Activated CD4-positive, alpha-beta T cell treated with anti-CD3 and anti-CD28 coated beads, Interleukin-2, amount 50 U/mL, for 24 hours (primary cell): ENCODE measurements around the gene RFX6.
"Not testable (repeated sequence)": the region's sequence is repeated elsewhere in the genome, so short reads cannot be mapped to it uniquely, and the experiment has no call there.

Experiments used
- DNase-seq, 2 donors: peaks; one replicate each; pipeline ENCODE4 v3.0.0-alpha.2; 2020; ENCODE audit warnings: low read depth in 1 of 2, low spot score in 1 of 2

RFX6 gene, protein sequence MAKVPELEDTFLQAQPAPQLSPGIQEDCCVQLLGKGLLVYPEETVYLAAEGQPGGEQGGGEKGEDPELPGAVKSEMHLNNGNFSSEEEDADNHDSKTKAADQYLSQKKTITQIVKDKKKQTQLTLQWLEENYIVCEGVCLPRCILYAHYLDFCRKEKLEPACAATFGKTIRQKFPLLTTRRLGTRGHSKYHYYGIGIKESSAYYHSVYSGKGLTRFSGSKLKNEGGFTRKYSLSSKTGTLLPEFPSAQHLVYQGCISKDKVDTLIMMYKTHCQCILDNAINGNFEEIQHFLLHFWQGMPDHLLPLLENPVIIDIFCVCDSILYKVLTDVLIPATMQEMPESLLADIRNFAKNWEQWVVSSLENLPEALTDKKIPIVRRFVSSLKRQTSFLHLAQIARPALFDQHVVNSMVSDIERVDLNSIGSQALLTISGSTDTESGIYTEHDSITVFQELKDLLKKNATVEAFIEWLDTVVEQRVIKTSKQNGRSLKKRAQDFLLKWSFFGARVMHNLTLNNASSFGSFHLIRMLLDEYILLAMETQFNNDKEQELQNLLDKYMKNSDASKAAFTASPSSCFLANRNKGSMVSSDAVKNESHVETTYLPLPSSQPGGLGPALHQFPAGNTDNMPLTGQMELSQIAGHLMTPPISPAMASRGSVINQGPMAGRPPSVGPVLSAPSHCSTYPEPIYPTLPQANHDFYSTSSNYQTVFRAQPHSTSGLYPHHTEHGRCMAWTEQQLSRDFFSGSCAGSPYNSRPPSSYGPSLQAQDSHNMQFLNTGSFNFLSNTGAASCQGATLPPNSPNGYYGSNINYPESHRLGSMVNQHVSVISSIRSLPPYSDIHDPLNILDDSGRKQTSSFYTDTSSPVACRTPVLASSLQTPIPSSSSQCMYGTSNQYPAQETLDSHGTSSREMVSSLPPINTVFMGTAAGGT

DNA sequence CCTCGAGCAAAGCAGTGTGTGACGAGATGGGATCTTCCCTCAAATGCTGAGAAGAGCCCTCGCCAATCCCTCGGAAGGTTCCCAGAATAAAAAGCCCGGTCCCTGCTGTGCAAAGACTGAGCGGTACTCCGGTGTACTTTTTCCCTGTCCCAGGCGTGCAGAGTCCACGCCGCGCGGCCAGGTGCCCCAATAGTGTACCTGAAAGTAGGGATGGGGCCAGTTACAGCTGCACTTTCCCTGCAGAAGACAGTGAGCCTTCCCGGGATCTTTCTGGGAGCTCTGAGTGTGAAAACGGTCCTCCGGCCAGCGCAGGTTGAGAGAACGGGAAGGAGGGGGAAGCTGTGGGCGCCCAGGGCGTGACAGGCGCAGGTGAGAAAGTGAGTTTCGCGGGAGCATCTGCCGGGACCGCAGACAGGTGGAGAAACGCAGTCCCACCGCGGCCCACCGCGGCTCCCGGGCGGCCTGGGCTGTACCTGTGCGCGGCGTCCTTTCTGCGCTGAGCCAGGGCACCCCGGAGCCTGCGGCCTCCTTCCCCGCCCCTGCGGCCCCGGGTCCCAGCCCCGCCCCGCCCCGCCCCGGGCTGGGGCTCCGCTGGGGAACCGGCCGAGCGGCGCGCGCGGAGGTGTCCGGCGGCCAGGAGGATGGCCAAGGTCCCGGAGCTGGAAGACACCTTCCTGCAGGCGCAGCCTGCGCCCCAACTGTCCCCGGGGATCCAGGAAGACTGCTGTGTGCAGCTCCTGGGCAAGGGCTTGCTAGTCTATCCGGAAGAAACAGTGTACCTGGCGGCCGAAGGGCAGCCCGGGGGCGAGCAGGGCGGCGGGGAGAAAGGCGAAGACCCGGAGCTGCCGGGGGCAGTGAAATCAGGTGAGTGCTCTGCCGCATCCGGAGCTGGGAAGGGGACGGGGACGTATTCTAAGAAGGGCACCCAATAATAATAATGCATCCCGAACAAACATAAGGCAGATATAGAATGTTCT, at the start of gene RFX6:
RFX6 (plus strand) TSS at position 608 of the 977 bp plus-strand sequence; CDS start at position 642, 34 bp downstream.
- no peak for DNase-seq

DNA sequence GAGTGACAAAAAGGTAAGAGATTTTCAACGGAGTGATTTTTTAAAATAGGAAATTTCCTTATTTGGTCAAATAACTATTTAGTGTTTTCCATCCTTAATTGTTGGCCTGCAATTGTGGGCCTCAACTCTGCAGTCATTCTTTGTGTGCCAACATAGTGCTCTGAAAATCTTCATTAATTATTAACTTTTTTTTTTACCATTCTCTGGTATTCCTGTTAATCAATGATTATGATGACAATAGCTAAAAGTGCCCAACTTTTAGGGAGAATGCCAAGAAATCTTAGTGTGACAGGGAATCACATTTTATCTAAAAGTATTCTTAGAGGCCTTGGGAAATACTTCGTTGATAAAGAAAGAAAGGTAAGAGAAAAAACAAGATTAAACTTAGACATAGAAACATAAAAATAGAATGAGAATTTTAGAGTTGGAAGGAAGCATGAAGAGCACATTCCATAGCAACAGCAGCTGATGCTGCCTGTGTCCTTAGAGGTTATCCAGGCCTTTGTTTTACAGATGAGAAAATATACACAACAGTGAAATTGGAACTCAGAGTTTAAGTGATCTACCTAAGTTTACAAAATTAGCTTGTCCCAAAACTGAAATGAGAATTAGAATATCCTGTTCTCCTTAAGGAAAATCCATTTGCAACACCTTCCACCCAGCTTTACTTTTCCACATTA, 49.3 kb upstream of the RFX6 start:
- no peak for DNase-seq

- no peak for DNase-seq
Measured at GRCh38 chr6:116828983-116829382, 48.1 kb upstream of the RFX6 start, which contains the start of gene GPRC6A. Gene GPRC6A, minus strand, starts transcription at chr6:116829083. Its CDS starts 70 bp downstream, at chr6:116829013.

DNA sequence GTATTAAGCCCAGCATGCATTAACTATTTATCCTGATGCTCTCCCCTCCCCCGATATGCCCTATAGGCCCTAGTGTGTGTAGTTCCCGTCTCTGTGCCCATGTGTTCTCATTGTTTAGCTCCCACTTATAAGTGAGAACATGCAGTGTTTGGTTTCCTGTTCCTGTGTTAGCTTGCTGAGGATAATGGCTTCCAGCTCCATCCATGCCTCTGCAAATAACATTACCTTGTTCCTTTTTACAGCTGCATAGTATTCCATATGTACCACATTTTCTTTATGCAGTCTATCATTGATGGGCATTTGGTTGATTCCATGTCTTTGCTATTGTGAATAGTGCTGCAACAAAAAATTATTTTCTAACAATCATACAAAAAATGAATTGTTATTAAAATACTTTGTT, 42.5 kb upstream of the RFX6 start:
- DNase-seq = not testable (repeated sequence)

GRCh38 chr6:116836606-116837342, 40.3 kb upstream of the RFX6 start:
- no peak for DNase-seq

- no peak for DNase-seq
Measured at GRCh38 chr6:116840091-116840490, 37.0 kb upstream of the RFX6 start.

DNA sequence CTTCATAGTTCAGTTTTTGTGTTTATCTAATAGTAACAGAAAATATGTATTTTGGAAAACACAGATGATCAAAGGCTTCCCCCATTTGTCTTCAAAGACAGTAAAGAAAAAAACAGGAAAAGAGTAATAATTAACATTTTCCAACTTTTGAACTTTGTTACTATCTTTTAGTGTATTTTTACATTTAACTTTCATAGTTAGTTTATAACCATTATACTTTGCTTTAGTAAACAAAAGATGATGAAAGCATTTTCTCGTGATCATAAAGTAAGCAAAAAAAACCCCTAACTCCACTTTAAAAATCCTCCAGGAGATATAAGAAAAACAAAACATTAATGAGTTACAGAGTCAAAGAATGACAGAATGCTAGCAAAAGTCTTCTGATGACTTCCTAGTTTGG, 34.6 kb upstream of the RFX6 start:
- DNase-seq = no peak

DNA sequence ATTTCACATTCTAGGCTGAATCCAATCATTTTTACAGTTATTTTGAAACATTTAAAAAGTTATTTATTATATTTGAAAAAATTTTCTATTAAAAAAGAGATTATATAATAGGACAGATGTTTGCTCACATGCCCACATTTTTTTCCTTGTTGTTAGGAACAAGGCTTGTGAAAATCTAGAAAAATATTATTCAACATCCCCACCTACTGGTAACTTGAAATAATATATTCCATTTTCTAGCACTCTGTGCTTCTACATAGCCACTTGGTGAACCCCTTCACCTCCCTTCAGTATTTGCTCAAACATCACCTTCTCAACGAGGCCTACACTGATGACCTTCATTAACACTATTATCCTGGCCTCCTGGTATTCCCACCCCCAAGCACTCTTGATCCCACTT, 29.8 kb upstream of the RFX6 start:
- no peak for DNase-seq

GRCh38 chr6:116858060-116858459, 19.0 kb upstream of the RFX6 start:
- DNase-seq = no peak

GRCh38 chr6:116859264-116859663, 17.8 kb upstream of the RFX6 start:
- DNase-seq = no peak

DNA sequence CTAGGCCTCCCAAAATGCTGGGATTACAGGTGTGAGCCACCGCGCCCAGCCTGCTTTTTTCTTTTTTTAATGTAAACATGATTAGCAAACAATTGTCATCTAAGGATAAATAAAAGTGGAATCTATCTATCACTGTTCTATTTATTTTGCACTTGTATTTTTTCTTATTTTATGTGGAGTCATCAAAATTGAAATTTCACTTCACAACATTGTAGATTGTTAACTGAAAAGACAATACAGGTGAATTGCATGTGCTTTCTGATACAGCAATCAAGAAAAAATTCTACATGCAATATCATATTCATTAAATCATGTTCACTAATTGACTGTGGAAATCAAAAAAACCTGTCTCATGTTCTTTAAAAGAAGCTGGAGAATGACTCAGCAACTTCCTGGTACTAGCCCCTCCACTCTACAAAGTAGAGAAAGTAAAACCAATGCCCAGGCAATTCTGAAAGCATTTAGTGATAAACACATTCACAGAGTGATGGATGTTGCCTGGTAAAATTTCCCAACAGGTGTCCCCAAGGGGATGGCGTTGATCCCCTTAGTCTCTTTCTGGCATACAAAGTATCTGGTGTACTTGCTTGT, 10.7 kb upstream of the RFX6 start:
- DNase-seq = no peak

GRCh38 chr6:116872771-116873170, 4.3 kb upstream of the RFX6 start:
- no peak for DNase-seq

- DNase-seq = no peak
Measured at GRCh38 chr6:116876107-116876506, 935 bp upstream of the RFX6 start.

- DNase-seq = no peak
Measured at GRCh38 chr6:116877743-116878142, 701 bp downstream of the RFX6 start.

DNA sequence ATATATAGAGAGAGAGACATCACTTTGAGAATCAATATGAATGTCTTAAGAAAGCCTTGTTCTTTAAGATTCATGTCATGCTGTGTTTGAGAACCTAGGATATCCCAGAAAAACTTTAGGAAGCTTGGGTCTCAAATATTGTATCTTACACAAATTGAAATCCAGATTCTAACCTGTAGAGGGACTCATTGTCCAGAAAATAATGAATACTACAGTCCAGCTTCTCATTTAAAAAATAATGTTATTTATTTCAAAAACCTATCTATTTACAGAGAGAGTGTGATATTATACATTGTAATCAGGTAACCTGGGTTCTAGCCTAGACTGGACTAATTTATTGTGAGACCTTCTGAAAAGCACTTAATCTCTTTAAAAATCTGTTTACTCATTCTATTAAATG, 4.2 kb downstream of the RFX6 start:
- DNase-seq = no peak

DNA sequence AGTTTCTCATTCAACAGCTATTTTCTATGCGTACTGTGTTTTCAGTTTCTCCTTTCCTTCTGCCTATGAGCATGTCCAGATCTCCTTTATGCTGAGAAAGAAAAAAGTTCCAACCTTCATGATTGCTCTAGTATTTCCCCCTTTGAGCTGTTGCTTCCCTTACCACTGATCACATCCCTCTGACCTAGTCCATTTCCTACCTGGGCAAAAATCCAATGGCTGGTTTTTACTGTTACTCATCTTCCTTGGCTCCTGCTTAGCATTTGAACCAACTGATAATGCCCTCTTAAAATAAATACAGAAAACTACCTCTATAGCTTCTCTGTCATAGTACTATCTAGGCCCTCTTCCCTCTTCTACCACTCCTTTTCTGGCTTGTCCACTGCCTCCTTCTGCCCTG, 6.0 kb downstream of the RFX6 start:
- no peak for DNase-seq

GRCh38 chr6:116884530-116884929, 7.5 kb downstream of the RFX6 start:
- DNase-seq = no peak

DNA sequence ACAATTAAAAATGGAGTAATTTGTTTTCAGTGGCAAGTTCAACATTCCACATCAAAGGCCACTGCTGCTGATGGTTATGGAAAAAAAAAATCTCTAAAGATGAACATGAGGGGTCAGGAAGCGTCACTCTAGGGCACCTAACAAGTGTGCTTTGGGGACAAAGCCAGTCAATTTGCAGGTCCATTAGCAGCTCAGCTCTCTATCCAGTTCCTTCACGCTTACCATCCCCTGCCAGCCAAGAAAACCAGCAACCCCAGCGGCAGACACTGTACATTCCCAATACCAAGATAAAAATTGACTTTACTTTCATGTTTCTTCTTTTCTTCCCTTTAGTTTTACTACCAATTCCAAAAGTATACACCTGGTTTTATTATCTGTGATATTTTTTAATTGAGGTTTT, 10.1 kb downstream of the RFX6 start:
- DNase-seq = no peak

GRCh38 chr6:116887894-116888293, 10.9 kb downstream of the RFX6 start:
- no peak for DNase-seq
